GM12878 (cell line): ENCODE data around the gene CRP.

Experiments
- BHLHE40 ChIP-seq, 2 experiments: fragments of 450-650 bp in 1 of 2; IDR thresholded peaks; 2 replicates each; pipeline ENCODE4 v1.6.1; 2011 to 2017; ENCODE audit warnings: low read depth in 2 of 2, borderline replicate concordance in 1 of 2, improper control_type of control experiment in 1 of 2, low read length in 1 of 2, mild to moderate bottlenecking in 1 of 2
- CHD2 ChIP-seq: IDR thresholded peaks from 2 replicates; pipeline ENCODE4 v1.6.1; 2011; ENCODE audit warnings: low read depth, low read length, improper control_type of control experiment, borderline replicate concordance
- EP300 ChIP-seq, 2 experiments: fragments of 150-350 bp in 1 of 2; IDR thresholded peaks; 2 replicates each; pipeline ENCODE4 v1.6.1; 2011 to 2012; ENCODE audit warnings: low read depth in 2 of 2, low read length in 2 of 2, borderline replicate concordance in 1 of 2, improper control_type of control experiment in 1 of 2, inconsistent platforms in 1 of 2; ENCODE audit not compliant: control insufficient read depth in 1 of 2
- FOXM1 ChIP-seq: IDR thresholded peaks from 2 replicates; pipeline ENCODE4 v1.6.1; 2012; ENCODE audit warnings: low read depth, mild to moderate bottlenecking, inconsistent platforms, low read length, moderate library complexity
- MEF2A ChIP-seq: IDR thresholded peaks from 2 replicates; pipeline ENCODE4 v1.6.1; 2011; ENCODE audit warnings: low read depth, mild to moderate bottlenecking, low read length, moderate library complexity; ENCODE audit not compliant: insufficient read depth
- SUZ12 ChIP-seq: fragments of 200-600 bp; sonication (generic); IDR thresholded peaks from one replicate; pipeline ENCODE4 v1.6.1; 2018; ENCODE audit warnings: antibody characterized with exemption, mild to moderate bottlenecking; ENCODE audit not compliant: unreplicated experiment

DNA sequence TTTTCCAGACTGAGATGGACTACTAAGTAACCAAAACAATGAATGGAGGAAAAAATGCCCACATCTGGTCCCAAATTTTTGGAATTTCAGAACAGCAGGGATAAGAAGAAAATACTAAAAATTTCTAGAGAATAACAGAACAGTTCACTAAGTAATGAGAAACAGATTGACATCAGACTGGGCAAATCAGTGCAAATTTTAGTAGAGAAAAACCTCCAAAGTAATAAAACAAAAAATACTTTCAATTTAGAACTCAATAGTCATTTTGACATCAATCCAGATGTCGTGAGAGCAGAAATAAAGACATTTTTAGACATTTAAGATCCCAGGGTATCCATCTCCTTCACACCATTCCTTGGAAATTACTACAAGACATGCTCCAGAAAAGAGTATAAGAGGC, 39.3 kb downstream of the CRP start:
- TF ChIP-seq EP300 (IDR thresholded peaks at IDR 0.05; ENCODE audit: borderline replicate concordance in 1 of 2, control insufficient read depth in 1 of 2, low read depth in 2 of 2, low read length in 2 of 2) (no peak), FOXM1 (no peak), SUZ12 (no peak), MEF2A (no peak), BHLHE40 (IDR thresholded peaks at IDR 0.05; ENCODE audit: borderline replicate concordance in 1 of 2, low read depth in 2 of 2, low read length in 1 of 2) (no peak), CHD2 (no peak)
